Measurements from ENCODE around the gene ODAD3. TPM values are rescaled to one million over a fixed set of nuclear protein-coding genes. Genes with fewer than 3 reads are reported as not detected.
"Not testable (repeated sequence)": the region's sequence is repeated elsewhere in the genome, so short reads cannot be mapped to it uniquely, and the experiment has no call there.

ODAD3 gene
- total RNA-seq, 4 donors from 2014 or later = 0.44 to 1.1 (median 0.94) TPM; not detected in 1

DNA sequence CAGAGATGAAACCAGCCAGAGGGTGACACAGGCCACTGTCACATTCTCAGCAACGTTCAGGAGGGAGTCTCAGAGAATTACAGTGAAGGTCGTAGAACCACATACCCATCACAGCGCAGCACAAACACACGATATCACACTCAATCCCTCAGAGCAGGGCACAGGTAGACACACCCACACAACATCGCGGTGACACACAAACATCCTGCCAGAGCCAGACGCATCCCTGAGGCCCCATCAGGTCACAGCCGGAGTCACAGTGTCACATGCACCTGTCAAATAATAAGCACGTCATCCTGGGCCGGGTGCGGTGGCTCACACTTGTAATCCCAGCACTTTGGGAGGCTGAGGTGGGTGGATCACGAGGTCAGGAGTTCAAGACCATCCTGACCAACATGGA is 28.5 kb upstream of the ODAD3 start:
- intact Hi-C loops (cut with DNase I; ENCODE audit: low total_unique reads) = no loop called here
- 55 to 69% methylated on average over 5 to 12 of the region's 12 CpGs for WGBS, 2 donors
- no peak overlapping the region for H3K4me3 ChIP-seq (ENCODE audit: low read depth, poor library complexity, severe bottlenecking)
- TF ChIP-seq, protein P1, sequence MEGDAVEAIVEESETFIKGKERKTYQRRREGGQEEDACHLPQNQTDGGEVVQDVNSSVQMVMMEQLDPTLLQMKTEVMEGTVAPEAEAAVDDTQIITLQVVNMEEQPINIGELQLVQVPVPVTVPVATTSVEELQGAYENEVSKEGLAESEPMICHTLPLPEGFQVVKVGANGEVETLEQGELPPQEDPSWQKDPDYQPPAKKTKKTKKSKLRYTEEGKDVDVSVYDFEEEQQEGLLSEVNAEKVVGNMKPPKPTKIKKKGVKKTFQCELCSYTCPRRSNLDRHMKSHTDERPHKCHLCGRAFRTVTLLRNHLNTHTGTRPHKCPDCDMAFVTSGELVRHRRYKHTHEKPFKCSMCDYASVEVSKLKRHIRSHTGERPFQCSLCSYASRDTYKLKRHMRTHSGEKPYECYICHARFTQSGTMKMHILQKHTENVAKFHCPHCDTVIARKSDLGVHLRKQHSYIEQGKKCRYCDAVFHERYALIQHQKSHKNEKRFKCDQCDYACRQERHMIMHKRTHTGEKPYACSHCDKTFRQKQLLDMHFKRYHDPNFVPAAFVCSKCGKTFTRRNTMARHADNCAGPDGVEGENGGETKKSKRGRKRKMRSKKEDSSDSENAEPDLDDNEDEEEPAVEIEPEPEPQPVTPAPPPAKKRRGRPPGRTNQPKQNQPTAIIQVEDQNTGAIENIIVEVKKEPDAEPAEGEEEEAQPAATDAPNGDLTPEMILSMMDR (IDR thresholded peaks at IDR 0.05) = no peak
- TF ChIP-seq POLR2A (IDR thresholded peaks at IDR 0.05) = no peak
- no peak for DNase-seq (ENCODE audit: low spot score in 2 of 2)

DNA sequence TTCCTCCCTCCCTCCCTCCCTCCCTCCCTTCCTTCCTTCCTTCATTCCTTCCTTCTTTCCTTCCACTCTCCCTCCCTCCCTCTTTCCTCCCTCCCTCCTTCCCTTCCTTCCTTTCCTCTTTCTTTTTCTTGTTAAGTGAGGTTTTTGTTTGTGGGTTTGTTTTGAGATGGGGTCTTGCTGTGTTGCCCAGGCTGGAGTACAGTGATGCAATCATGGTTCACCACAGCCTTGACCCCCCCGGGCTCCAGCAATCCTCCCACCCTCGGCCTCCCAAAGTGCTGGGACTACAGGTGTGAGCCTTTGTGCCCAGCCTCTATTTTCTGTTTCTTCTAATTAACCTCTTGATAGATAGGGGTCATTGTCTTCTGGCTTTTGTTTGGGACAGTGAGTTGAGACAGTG is 26.5 kb upstream of the ODAD3 start:
- no peak for DNase-seq (ENCODE audit: low spot score in 2 of 2)
- no peak overlapping the region for H3K4me3 ChIP-seq (ENCODE audit: low read depth, poor library complexity, severe bottlenecking)
- no peak for TF ChIP-seq POLR2A (IDR thresholded peaks at IDR 0.05)
- TF ChIP-seq, protein P1 (IDR thresholded peaks at IDR 0.05) = no peak
- intact Hi-C loops (cut with DNase I; ENCODE audit: low total_unique reads) = no loop called here
- WGBS, 2 donors = 82% methylated on average over 2 of the region's 2 CpGs

DNA sequence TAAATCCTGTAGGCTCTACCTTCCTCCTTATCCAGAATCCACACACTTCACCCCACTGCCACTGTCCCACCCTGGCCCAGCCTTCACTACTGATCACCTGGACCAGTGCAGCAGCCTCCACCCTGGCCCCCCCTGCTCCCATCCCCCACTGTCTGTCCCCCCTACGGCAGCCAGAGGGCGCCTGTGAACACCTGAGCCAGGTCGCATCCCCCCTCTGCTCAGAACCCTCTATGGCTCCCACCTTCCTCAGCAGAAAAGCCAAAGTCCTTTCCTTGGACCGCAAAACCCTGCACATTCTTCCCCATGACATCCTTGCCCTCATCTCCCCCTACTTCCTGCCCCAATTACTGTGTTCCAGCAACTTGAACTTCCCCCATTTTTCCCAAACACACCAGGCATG is 25.3 kb upstream of the ODAD3 start:
- no peak for DNase-seq (ENCODE audit: low spot score in 2 of 2)
- intact Hi-C loops (cut with DNase I; ENCODE audit: low total_unique reads) = no loop called here
- no peak for TF ChIP-seq POLR2A (IDR thresholded peaks at IDR 0.05)
- TF ChIP-seq, protein P1 (IDR thresholded peaks at IDR 0.05) = no peak
- 52 to 59% methylated on average over 4 of the region's 4 CpGs for WGBS, 2 donors
- H3K4me3 ChIP-seq (ENCODE audit: low read depth, poor library complexity, severe bottlenecking) = no peak overlapping the region

DNA sequence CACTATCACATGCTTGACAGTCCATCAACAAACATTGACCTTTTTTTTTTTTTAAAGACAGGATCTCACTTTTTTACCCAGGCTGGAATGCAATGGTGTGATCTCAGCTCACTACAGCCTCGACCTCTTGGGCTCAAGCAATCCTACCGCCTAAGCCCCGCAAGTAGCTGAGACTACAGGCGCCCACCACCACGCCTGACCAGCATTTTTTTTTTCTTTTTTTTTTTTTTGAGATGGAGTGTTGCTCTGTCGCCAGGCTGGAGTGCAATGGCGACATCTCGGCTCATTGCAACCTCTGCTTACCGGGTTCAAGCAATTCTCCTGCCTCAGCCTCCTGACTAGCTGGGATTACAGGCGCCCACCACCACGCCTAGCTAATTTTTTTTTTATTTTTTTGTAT is 24.0 kb upstream of the ODAD3 start:
- DNase-seq (ENCODE audit: low spot score in 2 of 2); intact Hi-C loops (cut with DNase I; ENCODE audit: low total_unique reads); H3K4me3 ChIP-seq (ENCODE audit: low read depth, poor library complexity, severe bottlenecking): not testable (repeated sequence)
- WGBS, 2 donors = 81 to 85% methylated on average over 11 of the region's 11 CpGs

DNA sequence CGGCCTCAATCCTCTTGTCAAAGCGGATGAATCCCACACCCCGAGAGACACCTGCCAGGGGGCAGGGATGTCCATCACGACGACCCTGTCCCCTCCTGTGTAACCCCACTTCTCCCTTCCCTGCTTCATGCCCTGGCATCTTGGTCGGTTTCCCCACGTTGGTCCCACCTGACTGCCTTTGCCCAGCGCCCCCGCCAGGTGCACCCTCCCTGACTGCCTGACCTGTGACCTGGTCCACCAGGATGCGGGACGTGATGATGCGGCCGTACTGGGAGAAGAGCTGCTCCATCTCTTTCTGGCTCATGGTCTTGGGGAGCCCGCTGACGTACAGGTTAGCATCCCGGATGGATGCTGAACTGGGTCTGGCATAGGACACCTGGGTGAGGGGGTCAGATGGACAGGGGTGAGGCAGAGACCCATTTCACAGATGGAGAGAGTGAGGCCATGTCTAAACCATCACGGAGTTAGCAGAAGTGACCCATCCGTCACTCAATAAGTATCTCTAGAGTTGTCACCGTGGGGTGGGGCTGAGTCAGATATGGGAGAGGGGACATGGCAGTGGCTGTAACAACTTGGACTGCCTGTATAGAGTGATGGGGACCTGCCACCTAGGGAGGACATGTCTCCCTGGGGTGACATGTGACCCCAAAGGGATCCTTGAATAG is 23.4 kb upstream of the ODAD3 start:
- DNase-seq (ENCODE audit: low spot score in 2 of 2) = no peak
- 87 to 88% methylated on average over 18 to 19 of the region's 19 CpGs for WGBS, 2 donors
- intact Hi-C loops (cut with DNase I; ENCODE audit: low total_unique reads) = no loop called here
- H3K4me3 ChIP-seq (ENCODE audit: low read depth, poor library complexity, severe bottlenecking) = no peak overlapping the region
- TF ChIP-seq, protein P1 (IDR thresholded peaks at IDR 0.05) = no peak
- no peak for TF ChIP-seq POLR2A (IDR thresholded peaks at IDR 0.05)

DNA sequence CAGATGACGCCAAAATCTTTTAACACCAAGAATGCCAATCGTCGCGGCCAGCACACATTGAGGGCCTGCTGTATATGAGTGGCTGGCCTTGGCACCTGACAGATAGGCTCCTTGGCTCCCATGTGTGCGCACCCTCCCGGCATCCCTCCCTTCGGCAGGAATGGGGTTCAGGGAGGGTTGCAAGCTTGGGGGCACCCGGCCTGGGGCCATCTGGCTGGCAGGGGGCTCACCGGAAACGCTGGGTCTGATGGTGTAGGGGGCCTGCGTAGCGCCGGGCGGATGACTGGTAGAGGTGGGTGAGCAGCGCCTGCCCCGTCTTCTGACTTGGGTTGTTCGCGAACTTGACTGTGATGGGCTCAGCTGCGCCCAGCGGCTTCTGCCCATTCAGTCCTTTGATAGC is 22.9 kb upstream of the ODAD3 start:
- no peak for DNase-seq (ENCODE audit: low spot score in 2 of 2)
- WGBS, 2 donors = 82 to 90% methylated on average over 16 to 20 of the region's 20 CpGs
- TF ChIP-seq, protein P1 (IDR thresholded peaks at IDR 0.05) = no peak
- TF ChIP-seq POLR2A (IDR thresholded peaks at IDR 0.05) = no peak
- no peak overlapping the region for H3K4me3 ChIP-seq (ENCODE audit: low read depth, poor library complexity, severe bottlenecking)
- intact Hi-C loops (cut with DNase I; ENCODE audit: low total_unique reads) = no loop called here

Data from lower leg skin (tissue), 4 donors.